HG03039 (cell line): ENCODE measurements around the gene AMZ1.

Experiments used
- ATAC-seq: cut with Tn5 transposase; IDR thresholded peaks from one replicate; pipeline ENCODE4 v1.9.1; 2021; ENCODE audit warnings: mild to moderate bottlenecking, moderate library complexity; ENCODE audit not compliant: unreplicated experiment

AMZ1 gene, protein sequence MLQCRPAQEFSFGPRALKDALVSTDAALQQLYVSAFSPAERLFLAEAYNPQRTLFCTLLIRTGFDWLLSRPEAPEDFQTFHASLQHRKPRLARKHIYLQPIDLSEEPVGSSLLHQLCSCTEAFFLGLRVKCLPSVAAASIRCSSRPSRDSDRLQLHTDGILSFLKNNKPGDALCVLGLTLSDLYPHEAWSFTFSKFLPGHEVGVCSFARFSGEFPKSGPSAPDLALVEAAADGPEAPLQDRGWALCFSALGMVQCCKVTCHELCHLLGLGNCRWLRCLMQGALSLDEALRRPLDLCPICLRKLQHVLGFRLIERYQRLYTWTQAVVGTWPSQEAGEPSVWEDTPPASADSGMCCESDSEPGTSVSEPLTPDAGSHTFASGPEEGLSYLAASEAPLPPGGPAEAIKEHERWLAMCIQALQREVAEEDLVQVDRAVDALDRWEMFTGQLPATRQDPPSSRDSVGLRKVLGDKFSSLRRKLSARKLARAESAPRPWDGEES

DNA sequence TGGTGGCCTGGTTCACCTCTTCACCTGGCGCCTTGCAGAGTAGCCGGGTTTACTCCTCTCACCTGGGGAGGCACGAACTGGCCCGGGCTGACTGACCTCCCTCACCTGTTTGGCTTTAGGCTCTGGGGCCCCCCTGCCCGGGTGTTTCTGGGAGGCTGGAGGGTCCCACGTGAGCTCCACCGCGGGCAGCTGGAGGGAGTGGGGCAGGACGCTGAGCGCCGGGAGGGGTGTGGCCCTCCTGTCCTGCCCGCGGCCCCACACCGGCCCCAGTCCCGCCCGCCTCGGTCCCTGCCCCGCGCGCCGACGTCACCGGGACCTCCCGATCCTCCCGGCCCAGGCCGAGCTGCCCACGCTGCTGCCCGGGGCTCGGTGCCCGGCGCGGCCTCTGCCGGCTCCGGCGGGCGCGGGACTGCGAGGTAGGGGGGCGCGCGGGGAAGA, at the start of gene AMZ1:
Gene AMZ1, plus strand, starts transcription at position 322 of the 438 bp plus-strand sequence. CDS start 12,250 bp downstream, outside the sequence.
- no peak for ATAC-seq

- no peak for ATAC-seq
Measured at GRCh38 chr7:2638224-2638991, 49.6 kb upstream of the AMZ1 start.

- ATAC-seq, result no peak
Measured at GRCh38 chr7:2639181-2639681, 48.8 kb upstream of the AMZ1 start.

- ATAC-seq, result no peak
Measured at GRCh38 chr7:2639695-2640481, 48.1 kb upstream of the AMZ1 start.

GRCh38 chr7:2640482-2640830, 47.5 kb upstream of the AMZ1 start:
- ATAC-seq, result no peak

- no peak for ATAC-seq
Measured at GRCh38 chr7:2640846-2641316, 47.1 kb upstream of the AMZ1 start.

DNA sequence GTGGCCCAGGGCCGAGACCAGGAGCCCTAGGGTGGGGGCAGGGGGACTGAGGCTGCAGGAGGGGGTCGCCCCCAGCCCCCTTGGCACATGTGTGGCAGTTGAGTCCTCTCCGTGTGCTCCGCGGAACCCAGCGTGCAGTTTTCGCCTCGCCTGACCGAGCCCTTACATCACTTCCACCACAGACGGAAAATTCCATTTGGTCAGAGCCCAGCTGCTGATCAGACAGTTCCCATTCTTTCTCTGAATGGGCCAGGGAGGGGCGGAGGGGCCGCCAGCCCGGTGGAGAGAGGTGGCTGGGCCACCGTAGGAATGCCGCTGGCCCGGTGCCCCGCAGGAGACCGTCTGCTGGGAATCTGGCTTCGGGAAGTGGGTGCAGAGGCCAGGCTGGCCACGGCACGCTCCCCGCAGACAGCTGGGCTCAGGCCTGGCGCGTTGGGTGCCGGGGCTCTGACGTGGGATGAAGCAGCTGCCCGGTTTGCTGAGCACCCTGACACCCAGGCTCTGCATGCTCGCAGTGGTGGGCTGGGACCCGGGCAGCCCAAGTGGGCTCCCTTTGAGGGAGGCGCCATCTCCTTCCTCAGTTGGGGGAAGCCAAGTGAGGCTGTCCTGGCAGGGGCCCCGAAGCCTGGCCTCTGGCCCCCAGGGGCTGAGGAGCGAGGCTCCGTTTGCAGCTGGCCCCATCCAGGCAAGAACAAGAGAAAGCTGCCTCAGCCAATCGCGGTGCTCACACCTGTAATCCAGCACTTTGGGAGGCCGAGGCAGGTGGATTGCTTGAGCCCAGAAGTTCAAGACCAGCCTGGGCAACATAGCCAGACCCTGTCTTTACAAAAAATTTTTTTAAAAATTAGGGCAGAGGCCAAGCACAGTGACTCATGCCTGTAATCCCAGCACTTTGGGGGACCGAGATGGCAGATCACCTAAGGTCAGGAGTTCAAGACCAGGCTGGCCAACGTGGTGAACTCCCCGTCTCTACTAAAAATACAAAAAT, 46.3 kb upstream of the AMZ1 start:
- no peak for ATAC-seq

- ATAC-seq, result no peak
Measured at GRCh38 chr7:2643386-2644219, 44.4 kb upstream of the AMZ1 start.

DNA sequence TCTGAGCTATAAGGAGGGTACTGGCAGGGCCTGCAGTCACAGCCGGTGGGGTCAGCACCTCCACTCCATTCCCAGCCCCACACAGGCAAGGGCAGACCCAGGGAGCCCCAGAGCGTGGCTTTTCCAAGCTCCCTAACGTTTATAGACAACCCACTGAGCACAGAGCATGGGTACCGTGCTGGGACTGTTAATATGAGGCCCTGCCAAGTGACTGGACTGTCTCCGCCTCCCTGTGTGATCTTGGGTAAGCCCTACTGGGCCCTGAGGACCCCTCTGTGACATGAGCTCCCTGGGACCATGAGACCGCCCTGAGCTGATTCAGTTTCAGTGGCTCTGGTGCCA, 43.8 kb upstream of the AMZ1 start:
- ATAC-seq, result no peak

DNA sequence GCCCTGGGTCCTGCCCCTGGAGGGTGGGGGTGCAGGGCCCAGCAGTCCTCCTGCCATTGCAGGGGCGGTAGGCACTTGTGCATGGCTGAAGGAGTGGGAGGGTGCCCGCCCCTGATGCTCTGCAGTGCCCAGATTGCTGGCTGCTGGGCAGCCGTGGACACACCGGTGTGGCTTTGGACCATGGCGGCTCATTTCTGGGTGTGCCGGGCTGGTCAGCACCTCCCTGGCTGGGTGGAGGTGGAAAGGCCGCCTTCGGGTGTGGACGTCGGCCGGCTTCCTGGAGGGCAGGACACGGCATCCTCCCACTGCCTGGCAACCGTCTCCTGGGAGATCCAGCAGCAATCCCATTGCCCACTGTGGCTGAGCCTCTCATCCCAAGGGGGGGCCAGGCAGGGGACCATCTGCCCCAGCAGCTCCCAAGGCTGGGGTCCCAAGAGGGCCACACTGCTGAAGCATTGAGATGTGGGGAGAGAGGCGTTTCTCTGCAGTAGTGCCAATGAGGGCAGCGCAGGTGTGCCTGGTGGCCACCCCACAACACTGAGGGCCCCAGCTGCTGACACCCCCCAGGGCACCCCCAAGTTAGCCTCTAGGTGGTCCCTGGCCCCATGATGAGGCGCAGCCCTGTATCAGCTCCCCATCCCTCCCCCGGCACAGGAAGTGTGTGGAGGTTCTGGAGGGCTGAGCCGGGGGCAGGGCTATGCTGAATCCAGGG, 43.3 kb upstream of the AMZ1 start:
- ATAC-seq, result no peak

GRCh38 chr7:2645274-2645868, 42.6 kb upstream of the AMZ1 start:
- no peak for ATAC-seq

DNA sequence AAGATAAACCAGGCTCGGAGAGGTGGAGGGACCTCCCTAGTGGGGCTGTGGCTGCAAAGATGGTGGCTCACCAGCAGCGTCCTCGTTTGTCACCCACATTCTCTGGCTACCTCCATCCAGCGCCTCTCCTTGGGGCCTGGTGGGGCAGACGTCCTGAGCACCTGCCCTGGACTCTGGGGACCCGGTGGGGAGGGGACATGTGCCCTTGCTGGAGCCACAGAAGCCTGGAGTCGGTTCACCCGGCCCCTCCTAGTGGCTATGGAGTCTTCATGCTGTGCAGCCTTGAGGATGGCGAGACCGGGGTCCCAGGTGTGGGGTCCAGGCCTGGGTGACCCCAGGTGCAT, 41.7 kb upstream of the AMZ1 start:
- ATAC-seq, result no peak

DNA sequence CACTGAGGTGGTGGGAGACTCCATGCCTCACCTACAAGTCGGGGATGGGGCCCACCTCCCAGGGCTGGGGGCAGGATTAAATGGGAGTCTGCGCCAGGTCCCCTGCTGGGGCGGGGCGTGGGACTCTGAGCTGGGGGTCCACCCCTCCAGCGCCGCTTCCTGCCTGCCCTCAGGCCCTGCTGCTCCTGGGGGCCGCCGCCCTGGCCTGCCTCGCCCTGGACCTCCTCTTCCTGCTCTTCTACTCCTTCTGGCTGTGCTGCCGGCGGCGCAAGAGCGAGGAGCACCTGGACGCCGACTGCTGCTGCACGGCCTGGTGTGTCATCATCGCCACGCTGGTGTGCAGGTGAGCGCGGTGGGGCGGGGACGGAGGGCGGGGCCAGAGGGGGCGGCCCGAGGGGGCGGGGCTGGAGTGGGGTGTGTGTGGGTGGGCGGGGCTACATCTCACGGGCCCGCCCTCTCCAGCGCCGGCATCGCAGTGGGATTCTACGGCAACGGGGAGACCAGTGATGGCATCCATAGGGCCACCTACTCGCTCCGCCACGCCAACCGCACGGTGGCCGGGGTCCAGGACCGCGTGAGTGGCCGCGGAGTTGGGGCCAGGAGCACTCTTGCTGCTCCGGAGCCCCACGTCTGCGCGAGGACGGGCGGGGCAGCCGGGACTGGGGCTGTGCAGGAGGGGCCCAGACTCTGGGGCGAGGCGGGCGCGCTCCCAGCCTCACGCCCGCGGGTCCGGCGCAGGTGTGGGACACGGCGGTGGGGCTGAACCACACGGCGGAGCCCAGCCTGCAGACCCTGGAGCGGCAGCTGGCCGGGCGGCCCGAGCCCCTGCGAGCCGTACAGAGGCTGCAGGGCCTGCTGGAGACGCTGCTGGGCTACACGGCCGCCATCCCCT, 41.1 kb upstream of the AMZ1 start:
- ATAC-seq, result no peak

DNA sequence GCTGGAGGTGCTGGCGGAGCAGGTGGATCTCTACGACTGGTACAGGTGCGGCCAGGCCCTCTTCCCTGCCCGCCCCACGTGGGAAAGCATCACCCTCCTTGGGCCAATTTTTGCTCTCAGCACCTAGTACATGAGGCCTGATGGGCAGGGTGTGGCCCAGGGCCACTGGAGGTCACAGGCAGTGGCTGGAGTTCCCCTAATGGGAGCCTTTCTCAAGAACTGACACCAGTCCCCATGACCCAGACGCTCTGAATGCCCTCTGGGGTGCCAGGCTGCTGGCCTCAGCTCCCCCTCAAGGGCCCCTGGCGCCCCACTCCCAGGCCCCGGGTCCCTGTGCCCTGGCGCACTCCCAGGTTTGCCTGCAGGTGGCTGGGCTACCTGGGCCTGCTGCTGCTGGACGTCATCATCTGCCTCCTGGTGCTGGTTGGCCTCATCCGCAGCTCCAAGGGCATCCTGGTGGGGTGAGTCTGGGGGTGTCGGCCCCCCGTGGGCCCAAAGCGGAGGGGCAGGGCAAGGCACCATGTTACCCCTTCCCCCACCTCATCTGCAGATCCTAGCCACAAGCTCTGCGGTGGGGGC, 40.3 kb upstream of the AMZ1 start:
- ATAC-seq, result no peak

DNA sequence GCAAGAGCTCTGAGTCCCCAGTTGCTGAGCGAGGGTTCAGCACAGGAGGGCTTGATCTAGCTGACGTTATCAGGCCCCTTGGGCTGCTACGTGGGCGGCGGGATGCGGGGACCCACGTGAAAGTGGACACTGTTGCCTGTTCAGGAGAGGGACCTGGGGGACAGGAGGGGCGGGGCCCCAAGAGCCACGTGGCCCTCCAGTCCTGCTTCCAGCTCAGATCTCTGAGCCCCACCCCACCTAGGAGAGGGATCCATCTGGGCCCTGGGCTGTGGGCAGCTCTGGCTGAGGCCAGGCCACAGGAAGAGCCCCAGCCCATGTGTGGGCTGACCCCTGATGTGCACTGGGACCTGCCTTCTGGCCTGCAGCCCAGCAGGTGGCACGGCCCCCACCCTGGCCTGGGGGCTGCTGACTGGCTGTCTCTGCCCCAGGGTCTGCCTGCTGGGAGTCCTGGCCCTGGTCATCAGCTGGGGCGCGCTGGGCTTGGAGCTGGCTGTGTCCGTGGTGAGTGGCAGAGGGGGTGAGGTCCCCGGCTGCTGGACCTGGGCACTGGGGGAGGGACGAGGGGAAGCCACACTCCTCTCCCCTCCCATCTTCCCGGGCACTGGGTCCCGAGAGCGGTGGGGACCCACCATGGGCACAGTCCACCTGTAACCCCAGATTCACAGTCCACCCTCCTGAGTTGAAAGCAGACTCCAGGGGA, 38.7 kb upstream of the AMZ1 start:
- no peak for ATAC-seq

DNA sequence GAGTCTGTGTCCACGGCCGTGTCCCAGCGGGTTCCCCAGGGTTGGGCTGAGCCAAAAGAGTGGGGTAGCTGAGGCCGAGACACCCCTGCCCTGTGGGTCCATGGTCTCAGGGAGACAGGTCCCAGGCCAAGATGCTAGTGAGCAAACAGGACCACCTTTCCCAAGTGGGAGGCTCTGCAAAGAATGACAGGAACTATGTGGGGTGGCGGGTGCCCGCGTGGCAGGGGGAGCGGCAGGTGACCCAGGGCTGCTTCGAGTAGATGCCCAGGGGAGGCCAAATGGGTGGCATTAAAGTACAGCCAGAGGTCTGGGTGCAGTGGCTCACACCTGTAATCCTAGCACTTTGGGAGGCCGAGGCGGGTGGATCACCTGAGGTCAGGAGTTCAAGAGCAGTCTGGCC, 38.0 kb upstream of the AMZ1 start:
- ATAC-seq, result no peak
